ENCODE data around the gene LAMP2. TPM values are rescaled to one million over a fixed set of nuclear protein-coding genes. Genes with fewer than 3 reads are reported as not detected.

The LAMP2 gene
- total and polyA plus RNA-seq, 9 of the 15 experiments (the other 6 are each of a cell fraction or from before 2014, with no cell fraction given): 22.3 to 77.7 (median 48.6) TPM

- Histone ChIP-seq H3K4me2 (ENCODE audit: insufficient read depth, low read length) (no peak overlapping the region), H4K20me1 (replicated peaks; ENCODE audit: control insufficient read depth, insufficient read depth, low read length) (no peaks in the 10 kb centered on the region), H3K9ac (ENCODE audit: insufficient read depth in 1 of 2, low read depth in 2 of 2, low read length in 2 of 2) (no peak overlapping the region), H3K9me1 (ENCODE audit: control insufficient read depth, insufficient read depth, low read length) (no peaks in the 10 kb centered on the region), H2AFZ (ENCODE audit: low read depth, low read length) (no peak overlapping the region), H3K4me3 (no peak overlapping the region), H3K4me1 (replicated peaks in 1 of 2; ENCODE audit: control insufficient read depth in 2 of 2, insufficient read depth in 2 of 2, low read length in 2 of 2) (no peaks in the 10 kb centered on the region), H3K9me3 (replicated peaks; ENCODE audit: control insufficient read depth, insufficient read depth, low read depth, low read length) (no peaks in the 10 kb centered on the region), H3K27ac (ENCODE audit: extremely low read depth, low read depth, low read length) (no peak overlapping the region), H3K79me2 (ENCODE audit: control insufficient read depth, insufficient read depth, low read length) (no peaks in the 10 kb centered on the region), H3K27me3 (ENCODE audit: control insufficient read depth in 2 of 2, insufficient read depth in 2 of 2, low read length in 2 of 2) (no peaks in the 10 kb centered on the region), H3K36me3 (ENCODE audit: control insufficient read depth, insufficient read depth, low read length) (no peaks in the 10 kb centered on the region)
- intact Hi-C loops (cut with micrococcal nuclease) (loop anchor here (5.0 kb wide), 1 partner anchor 95 kb away; no protein-coding TSS in a partner anchor), in situ Hi-C loops (cut with MboI) (no loop called here)
- ChIA-PET POLR2A (interaction anchor here (0.6 to 1.0 kb wide), 2 partner anchors 25 to 86 kb away, joined by 3 read pairs; no protein-coding TSS in a partner anchor), CTCF (ENCODE audit: low intra/inter-chr PET ratio) (no interaction called here)
- ATAC-seq (no peak), FAIRE-seq (no peak), DNase-seq (ENCODE audit: extremely low read depth in 1 of 4, low spot score in 3 of 4) (no peak)
- TF ChIP-seq RREB1 (CRISPR knock-in tag; IDR thresholded peaks at IDR 0.05) (no peak), CHCHD3 (CRISPR knock-in tag; IDR thresholded peaks at IDR 0.05) (no peak)
- BruUV-seq (replicated peaks): no TSS peak
- 26% methylated on average over 3 of the region's 3 CpGs for WGBS (ENCODE audit: insufficient coverage, low coverage, missing lambda C conversion rate)
Observed at GRCh38 chrX:120477453-120477852, 8.4 kb upstream of the LAMP2 start.

All from K562 (cell line).